Fibroblast of villous mesenchyme (primary cell): Measurements from ENCODE around the gene NUDT22. TPM values are rescaled to one million over a fixed set of nuclear protein-coding genes. Genes with fewer than 3 reads are reported as not detected.

ENCODE experiments used
- DNase-seq: peaks from one replicate; pipeline ENCODE4 v3.0.0-alpha.2; 2010; ENCODE audit warnings: low read depth
- H3K4me3 ChIP-seq: 2 replicates; pipeline ENCODE4 v1.5.1; 2011; ENCODE audit warnings: low read depth, mild to moderate bottlenecking, low read length
- total RNA-seq: library from RNA; depleted of rRNA; stranded (reverse); fragments of >200 nt; gene quantifications from 2 replicates; pipeline ENCODE4 v1.2.3, GENCODE V29; 2012
- TF ChIP-seq, protein P1 (sequence below): IDR thresholded peaks from 2 replicates; pipeline ENCODE4 v1.5.1; 2012; ENCODE audit warnings: low read depth, mild to moderate bottlenecking, low read length; ENCODE audit not compliant: insufficient read depth

Gene NUDT22
- total RNA-seq, 1 donor: 43.6 TPM

DNA sequence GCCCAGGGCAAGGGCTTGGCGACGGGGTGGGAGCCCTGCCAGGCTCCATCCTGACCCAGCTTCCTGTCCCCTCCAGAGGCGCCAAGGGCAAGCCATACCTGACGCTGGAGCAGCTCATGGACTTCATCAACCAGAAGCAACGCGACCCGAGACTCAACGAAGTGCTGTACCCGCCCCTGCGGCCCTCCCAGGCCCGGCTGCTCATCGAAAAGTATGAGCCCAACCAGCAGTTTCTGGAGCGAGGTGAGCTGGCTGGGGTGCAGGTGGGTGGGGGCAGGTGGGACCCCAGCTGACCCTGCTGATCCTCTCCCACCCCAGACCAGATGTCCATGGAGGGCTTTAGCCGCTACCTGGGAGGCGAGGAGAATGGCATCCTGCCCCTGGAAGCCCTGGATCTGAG is 30.2 kb downstream of the NUDT22 start:
- TF ChIP-seq, protein P1, sequence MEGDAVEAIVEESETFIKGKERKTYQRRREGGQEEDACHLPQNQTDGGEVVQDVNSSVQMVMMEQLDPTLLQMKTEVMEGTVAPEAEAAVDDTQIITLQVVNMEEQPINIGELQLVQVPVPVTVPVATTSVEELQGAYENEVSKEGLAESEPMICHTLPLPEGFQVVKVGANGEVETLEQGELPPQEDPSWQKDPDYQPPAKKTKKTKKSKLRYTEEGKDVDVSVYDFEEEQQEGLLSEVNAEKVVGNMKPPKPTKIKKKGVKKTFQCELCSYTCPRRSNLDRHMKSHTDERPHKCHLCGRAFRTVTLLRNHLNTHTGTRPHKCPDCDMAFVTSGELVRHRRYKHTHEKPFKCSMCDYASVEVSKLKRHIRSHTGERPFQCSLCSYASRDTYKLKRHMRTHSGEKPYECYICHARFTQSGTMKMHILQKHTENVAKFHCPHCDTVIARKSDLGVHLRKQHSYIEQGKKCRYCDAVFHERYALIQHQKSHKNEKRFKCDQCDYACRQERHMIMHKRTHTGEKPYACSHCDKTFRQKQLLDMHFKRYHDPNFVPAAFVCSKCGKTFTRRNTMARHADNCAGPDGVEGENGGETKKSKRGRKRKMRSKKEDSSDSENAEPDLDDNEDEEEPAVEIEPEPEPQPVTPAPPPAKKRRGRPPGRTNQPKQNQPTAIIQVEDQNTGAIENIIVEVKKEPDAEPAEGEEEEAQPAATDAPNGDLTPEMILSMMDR: no peak
- no peak for DNase-seq
- H3K4me3 ChIP-seq: no peak overlapping the region

DNA sequence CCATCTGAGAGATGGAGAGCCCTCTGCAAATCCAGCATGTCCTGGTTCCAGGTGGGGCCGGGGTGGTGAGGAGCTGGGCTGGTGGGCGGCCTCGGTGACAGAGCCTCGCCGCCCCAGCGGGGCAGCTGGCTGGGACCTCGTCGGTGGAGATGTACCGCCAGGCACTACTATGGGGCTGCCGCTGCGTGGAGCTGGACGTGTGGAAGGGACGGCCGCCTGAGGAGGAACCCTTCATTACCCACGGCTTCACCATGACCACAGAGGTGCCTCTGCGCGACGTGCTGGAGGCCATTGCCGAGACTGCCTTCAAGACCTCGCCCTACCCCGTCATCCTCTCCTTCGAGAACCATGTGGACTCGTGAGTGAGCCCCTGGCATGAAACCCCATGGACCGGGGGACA is 32.3 kb downstream of the NUDT22 start:
- DNase-seq: no peak

DNA sequence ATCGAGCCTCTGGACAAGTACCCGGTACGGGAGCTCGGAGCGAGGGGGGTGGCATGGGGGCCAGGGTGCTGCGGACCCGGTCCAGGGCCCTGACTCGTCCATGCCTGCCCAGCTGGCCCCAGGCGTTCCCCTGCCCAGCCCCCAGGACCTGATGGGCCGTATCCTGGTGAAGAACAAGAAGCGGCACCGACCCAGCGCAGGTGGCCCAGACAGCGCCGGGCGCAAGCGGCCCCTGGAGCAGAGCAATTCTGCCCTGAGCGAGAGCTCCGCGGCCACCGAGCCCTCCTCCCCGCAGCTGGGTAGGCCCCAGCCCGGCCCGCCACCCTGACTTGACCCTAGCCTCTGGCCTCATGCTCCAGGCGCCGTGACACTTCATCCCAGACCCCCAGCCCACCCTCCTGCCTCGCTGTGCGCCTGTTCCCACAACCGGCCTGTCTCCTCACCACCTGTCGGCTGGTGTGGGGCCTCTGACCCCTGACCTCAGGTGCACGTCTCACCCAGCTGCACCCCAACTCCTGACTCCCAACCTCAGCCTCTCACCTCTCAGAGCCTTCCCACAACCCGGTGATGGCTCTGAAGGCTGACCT is 33.0 kb downstream of the NUDT22 start:
- no peak overlapping the region for H3K4me3 ChIP-seq
- TF ChIP-seq, protein P1: no peak
- no peak for DNase-seq

More for the DNA sequence above, 32.3 kb downstream of the NUDT22 start:
- no peak overlapping the region for H3K4me3 ChIP-seq
- TF ChIP-seq, protein P1: no peak

DNA sequence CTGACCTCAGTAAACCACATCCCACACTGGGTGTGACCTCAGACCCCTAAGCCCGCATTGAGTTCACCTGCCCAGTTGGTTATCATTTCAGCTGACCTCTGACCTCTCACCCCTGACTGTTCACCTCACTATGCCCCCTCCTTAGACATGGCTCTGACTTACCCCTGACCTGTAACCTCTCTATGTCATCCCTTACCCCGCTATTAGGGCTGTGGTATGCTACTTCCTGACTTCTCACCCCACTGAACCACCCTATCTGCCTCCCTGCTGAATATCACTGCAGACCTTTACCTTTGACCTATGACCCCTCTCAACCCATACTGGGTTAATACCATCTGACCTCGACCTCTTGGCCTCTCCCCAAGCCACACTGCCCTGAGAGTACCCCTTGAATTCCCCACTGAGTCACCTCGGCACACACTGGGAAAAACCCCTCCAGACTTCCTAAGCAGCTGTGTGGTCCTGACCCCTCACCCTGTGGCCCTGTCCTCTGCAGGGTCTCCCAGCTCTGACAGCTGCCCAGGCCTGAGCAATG is 33.5 kb downstream of the NUDT22 start:
- TF ChIP-seq, protein P1: no peak
- DNase-seq: no peak
- no peak overlapping the region for H3K4me3 ChIP-seq

DNA sequence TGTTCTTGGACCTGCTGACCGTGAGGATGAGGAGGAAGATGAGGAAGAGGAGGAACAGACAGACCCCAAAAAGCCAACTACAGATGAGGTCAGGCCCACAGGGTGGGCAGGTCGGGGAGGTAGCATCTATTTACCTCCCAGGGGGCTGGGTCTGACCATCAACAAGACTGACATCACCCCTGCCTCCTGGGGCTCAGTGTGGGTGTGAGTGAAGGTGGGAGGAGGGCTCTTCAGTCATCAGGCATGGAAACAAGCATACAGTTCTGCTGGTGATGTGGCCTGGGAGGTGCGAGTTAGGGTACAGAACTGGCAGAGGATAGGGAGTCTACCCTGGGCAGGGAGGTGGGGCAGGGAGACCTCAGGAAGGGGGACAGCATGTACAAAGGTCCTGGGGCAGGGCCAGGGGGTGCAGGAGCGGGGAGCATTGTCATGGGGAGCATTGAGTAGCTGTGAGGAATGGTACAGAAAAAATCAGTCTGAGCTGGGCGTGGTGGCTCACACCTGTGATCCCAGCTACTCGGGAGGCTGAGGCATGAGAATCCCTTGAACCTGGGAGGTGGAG is 34.2 kb downstream of the NUDT22 start:
- TF ChIP-seq, protein P1: no peak
- no peak overlapping the region for H3K4me3 ChIP-seq
- DNase-seq: no peak

DNA sequence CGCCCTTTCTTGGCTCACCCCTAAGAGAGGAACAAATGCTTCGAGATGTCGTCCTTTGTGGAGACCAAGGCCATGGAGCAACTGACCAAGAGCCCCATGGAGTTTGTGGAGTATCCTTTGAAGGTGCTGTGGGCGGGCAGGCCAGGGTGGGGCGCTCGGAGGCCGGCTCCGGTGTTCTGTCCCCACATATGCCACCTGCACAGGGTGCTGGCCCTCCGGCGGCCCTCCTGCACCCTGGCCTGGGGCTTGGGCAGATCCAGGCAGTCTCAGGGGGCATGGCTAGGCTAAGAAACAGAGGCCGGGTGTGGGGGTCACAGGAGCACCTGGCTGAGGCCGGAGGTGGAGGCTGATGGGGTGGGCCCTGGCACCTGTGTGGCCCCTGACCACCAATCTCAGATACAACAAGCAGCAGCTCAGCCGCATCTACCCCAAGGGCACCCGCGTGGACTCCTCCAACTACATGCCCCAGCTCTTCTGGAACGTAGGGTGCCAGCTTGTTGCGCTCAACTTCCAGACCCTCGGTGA is 35.5 kb downstream of the NUDT22 start:
- H3K4me3 ChIP-seq: no peak overlapping the region
- no peak for DNase-seq
- TF ChIP-seq, protein P1: no peak
